HepG2 (cell line): ENCODE results near the gene UBE2L6. TPM values are rescaled to one million over a fixed set of nuclear protein-coding genes. Genes with fewer than 3 reads are reported as not detected.

ENCODE experiments used
- HMGA1 ChIP-seq: sonication (generic); formaldehyde crosslinking; conservative IDR thresholded peaks from 2 replicates; pipeline ENCODE4 v1.4.0; 2020; ENCODE audit warnings: missing genetic modification reagents
- IRF2 ChIP-seq: IDR thresholded peaks from 2 replicates; pipeline ENCODE4 v1.6.1; 2018; ENCODE audit warnings: missing genetic modification reagents, missing compliant biosample characterization
- JDP2 ChIP-seq: sonication (generic); formaldehyde crosslinking; IDR thresholded peaks from 2 replicates; pipeline ENCODE4 v1.8.1; 2022; ENCODE audit warnings: missing genetic modification reagents, borderline replicate concordance
- NFYC ChIP-seq: IDR thresholded peaks from 2 replicates; pipeline ENCODE4 v1.6.1; 2016; ENCODE audit warnings: missing genetic modification reagents, missing compliant biosample characterization
- SNAI1 ChIP-seq: sonication (generic); formaldehyde crosslinking; IDR thresholded peaks from 2 replicates; pipeline ENCODE4 v1.5.0; 2020; ENCODE audit warnings: mild to moderate bottlenecking, missing genetic modification reagents, borderline replicate concordance
- ZNF317 ChIP-seq: sonication (generic); formaldehyde crosslinking; IDR thresholded peaks from 2 replicates; pipeline ENCODE4 v1.5.0; 2020; ENCODE audit warnings: mild to moderate bottlenecking, missing genetic modification reagents
- ZNF383 ChIP-seq: sonication (generic); formaldehyde crosslinking; IDR thresholded peaks from 2 replicates; pipeline ENCODE4 v1.4.0; 2020; ENCODE audit warnings: missing genetic modification reagents, mild to moderate bottlenecking, borderline replicate concordance
- ZNF446 ChIP-seq: sonication (generic); formaldehyde crosslinking; IDR thresholded peaks from 2 replicates; pipeline ENCODE4 v1.5.0; 2020; ENCODE audit warnings: mild to moderate bottlenecking, missing genetic modification reagents
- ZNF563 ChIP-seq: sonication (generic); formaldehyde crosslinking; IDR thresholded peaks from 2 replicates; pipeline ENCODE4 v1.8.0; 2022; ENCODE audit warnings: mild to moderate bottlenecking, moderate library complexity, missing genetic modification reagents
- ZNF749 ChIP-seq: sonication (generic); formaldehyde crosslinking; IDR thresholded peaks from 2 replicates; pipeline ENCODE4 v1.8.0; 2022; ENCODE audit warnings: mild to moderate bottlenecking, missing genetic modification reagents, moderate library complexity, borderline replicate concordance
- ZNF788 ChIP-seq: sonication (generic); formaldehyde crosslinking; IDR thresholded peaks from 2 replicates; pipeline ENCODE4 v1.5.0; 2020; ENCODE audit warnings: mild to moderate bottlenecking, missing genetic modification reagents, borderline replicate concordance
- ZNF891 ChIP-seq: sonication (generic); formaldehyde crosslinking; IDR thresholded peaks from 2 replicates; pipeline ENCODE4 v1.5.0; 2020; ENCODE audit warnings: mild to moderate bottlenecking, missing genetic modification reagents
- polyA plus RNA-seq, 8 experiments: library from polyadenylated mRNA; depleted of rRNA in 3 of 8; stranded (reverse) in 7 of 8; unstranded in 1 of 8; fragments of >200 nt; fragmentation: Illumina TruSeq in 4 of 8; extraction: Trizol in 4 of 8; gene quantifications; 2 replicates each; pipeline versions ENCODE4 v1.2.1 to v1.2.3, GENCODE V29; 2011 to 2016; ENCODE audit warnings: low read depth in 4 of 8, missing spikeins in 1 of 8, mixed read lengths in 1 of 8; ENCODE audit not compliant: insufficient read depth in 1 of 8
- total RNA-seq, 5 experiments: library from RNA; depleted of rRNA; stranded (reverse); fragments of >200 nt; fragmentation: Illumina TruSeq; extraction: Trizol; gene quantifications; 2 replicates each; pipeline ENCODE4 v1.2.3, GENCODE V29; 2016; ENCODE audit warnings: low read depth in 1 of 5
- TF ChIP-seq, protein P1 (sequence below): sonication (generic); formaldehyde crosslinking; IDR thresholded peaks from 2 replicates; pipeline ENCODE4 v1.9.0; 2021; ENCODE audit warnings: mild to moderate bottlenecking, missing genetic modification reagents
- TF ChIP-seq, protein P2 (sequence below): sonication (generic); formaldehyde crosslinking; IDR thresholded peaks from 2 replicates; pipeline ENCODE4 v1.4.0; 2020; ENCODE audit warnings: mild to moderate bottlenecking, missing genetic modification reagents
- TF ChIP-seq, protein P3 (sequence below): sonication (generic); formaldehyde crosslinking; IDR thresholded peaks from 2 replicates; pipeline ENCODE4 v1.5.1; 2020; ENCODE audit warnings: mild to moderate bottlenecking, missing genetic modification reagents, moderate library complexity

The UBE2L6 gene
- total and polyA plus RNA-seq, 2 of the 13 experiments (the other 11 are each of a cell fraction or from before 2014, with no cell fraction given), result 30.3 to 30.4 TPM

DNA sequence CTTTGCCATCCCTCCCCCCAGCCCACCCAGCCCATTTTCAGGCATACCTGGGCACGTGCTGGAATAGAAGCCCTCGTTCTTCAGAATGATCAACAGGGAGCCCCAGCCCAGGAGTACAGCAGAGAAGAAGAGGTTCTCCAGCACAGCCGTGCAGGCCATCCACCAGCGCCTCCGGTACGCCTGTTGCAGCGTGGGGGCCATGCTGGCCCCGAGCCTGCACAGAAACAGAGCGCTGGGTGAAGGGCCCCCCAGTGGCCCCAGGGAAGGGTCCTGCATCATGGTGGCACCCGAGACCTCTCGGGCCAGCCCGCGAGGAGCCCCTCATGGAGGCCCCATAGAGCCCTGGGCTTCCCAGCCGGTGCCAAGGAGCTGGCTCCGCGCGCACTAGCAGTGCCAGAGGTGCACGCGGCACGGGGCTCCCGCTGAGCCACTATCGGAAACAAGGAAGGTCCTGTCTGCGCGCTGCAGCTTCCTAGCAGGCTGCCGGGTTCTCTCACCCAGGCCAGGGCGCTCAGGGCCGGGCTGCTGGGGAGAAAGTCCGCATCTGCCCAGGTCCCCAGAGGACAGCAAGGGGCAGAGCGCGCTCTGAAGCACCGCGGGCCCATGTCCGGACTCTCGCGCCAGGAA lies 53.4 kb downstream of the UBE2L6 start (continued):
- TF ChIP-seq, protein P1, sequence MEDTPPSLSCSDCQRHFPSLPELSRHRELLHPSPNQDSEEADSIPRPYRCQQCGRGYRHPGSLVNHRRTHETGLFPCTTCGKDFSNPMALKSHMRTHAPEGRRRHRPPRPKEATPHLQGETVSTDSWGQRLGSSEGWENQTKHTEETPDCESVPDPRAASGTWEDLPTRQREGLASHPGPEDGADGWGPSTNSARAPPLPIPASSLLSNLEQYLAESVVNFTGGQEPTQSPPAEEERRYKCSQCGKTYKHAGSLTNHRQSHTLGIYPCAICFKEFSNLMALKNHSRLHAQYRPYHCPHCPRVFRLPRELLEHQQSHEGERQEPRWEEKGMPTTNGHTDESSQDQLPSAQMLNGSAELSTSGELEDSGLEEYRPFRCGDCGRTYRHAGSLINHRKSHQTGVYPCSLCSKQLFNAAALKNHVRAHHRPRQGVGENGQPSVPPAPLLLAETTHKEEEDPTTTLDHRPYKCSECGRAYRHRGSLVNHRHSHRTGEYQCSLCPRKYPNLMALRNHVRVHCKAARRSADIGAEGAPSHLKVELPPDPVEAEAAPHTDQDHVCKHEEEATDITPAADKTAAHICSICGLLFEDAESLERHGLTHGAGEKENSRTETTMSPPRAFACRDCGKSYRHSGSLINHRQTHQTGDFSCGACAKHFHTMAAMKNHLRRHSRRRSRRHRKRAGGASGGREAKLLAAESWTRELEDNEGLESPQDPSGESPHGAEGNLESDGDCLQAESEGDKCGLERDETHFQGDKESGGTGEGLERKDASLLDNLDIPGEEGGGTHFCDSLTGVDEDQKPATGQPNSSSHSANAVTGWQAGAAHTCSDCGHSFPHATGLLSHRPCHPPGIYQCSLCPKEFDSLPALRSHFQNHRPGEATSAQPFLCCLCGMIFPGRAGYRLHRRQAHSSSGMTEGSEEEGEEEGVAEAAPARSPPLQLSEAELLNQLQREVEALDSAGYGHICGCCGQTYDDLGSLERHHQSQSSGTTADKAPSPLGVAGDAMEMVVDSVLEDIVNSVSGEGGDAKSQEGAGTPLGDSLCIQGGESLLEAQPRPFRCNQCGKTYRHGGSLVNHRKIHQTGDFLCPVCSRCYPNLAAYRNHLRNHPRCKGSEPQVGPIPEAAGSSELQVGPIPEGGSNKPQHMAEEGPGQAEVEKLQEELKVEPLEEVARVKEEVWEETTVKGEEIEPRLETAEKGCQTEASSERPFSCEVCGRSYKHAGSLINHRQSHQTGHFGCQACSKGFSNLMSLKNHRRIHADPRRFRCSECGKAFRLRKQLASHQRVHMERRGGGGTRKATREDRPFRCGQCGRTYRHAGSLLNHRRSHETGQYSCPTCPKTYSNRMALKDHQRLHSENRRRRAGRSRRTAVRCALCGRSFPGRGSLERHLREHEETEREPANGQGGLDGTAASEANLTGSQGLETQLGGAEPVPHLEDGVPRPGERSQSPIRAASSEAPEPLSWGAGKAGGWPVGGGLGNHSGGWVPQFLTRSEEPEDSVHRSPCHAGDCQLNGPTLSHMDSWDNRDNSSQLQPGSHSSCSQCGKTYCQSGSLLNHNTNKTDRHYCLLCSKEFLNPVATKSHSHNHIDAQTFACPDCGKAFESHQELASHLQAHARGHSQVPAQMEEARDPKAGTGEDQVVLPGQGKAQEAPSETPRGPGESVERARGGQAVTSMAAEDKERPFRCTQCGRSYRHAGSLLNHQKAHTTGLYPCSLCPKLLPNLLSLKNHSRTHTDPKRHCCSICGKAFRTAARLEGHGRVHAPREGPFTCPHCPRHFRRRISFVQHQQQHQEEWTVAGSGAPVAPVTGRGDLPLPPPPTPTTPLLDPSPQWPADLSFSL (CRISPR knock-in tag), result no peak
- TF ChIP-seq HMGA1 (CRISPR knock-in tag) (no peak), NFYC (CRISPR knock-in tag) (0 out of 2 replicates have a peak, but pooled peaks have one; percentile 4), JDP2 (CRISPR knock-in tag) (no peak), ZNF446 (CRISPR knock-in tag) (no peak), IRF2 (CRISPR knock-in tag) (no peak), SNAI1 (CRISPR knock-in tag) (no peak), ZNF563 (CRISPR knock-in tag) (peak; percentile 7; the same call in 1 of the 2 replicates), ZNF383 (CRISPR knock-in tag) (no peak), ZNF788 (no peak), ZNF749 (CRISPR knock-in tag) (0 out of 2 replicates have a peak, but pooled peaks have one; percentile 19), ZNF317 (CRISPR knock-in tag) (no peak), ZNF891 (CRISPR knock-in tag) (no peak)
- TF ChIP-seq, protein P2, sequence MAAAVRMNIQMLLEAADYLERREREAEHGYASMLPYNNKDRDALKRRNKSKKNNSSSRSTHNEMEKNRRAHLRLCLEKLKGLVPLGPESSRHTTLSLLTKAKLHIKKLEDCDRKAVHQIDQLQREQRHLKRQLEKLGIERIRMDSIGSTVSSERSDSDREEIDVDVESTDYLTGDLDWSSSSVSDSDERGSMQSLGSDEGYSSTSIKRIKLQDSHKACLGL (CRISPR knock-in tag), result no peak
- TF ChIP-seq, protein P3, sequence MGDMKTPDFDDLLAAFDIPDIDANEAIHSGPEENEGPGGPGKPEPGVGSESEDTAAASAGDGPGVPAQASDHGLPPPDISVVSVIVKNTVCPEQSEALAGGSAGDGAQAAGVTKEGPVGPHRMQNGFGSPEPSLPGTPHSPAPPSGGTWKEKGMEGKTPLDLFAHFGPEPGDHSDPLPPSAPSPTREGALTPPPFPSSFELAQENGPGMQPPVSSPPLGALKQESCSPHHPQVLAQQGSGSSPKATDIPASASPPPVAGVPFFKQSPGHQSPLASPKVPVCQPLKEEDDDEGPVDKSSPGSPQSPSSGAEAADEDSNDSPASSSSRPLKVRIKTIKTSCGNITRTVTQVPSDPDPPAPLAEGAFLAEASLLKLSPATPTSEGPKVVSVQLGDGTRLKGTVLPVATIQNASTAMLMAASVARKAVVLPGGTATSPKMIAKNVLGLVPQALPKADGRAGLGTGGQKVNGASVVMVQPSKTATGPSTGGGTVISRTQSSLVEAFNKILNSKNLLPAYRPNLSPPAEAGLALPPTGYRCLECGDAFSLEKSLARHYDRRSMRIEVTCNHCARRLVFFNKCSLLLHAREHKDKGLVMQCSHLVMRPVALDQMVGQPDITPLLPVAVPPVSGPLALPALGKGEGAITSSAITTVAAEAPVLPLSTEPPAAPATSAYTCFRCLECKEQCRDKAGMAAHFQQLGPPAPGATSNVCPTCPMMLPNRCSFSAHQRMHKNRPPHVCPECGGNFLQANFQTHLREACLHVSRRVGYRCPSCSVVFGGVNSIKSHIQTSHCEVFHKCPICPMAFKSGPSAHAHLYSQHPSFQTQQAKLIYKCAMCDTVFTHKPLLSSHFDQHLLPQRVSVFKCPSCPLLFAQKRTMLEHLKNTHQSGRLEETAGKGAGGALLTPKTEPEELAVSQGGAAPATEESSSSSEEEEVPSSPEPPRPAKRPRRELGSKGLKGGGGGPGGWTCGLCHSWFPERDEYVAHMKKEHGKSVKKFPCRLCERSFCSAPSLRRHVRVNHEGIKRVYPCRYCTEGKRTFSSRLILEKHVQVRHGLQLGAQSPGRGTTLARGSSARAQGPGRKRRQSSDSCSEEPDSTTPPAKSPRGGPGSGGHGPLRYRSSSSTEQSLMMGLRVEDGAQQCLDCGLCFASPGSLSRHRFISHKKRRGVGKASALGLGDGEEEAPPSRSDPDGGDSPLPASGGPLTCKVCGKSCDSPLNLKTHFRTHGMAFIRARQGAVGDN (CRISPR knock-in tag), result no peak
